Activated CD8-positive, alpha-beta T cell treated with anti-CD3 and anti-CD28 coated beads for 36 hours (primary cell): Measurements from ENCODE around the gene NOSTRIN. TPM values are rescaled to one million over a fixed set of nuclear protein-coding genes. Genes with fewer than 3 reads are reported as not detected.

Experiments
- ATAC-seq: fragments of 200-7000 bp; cut with Tn5 transposase; one replicate; pipeline ENCODE4 v1.10.0; 2021; ENCODE audit warnings: mild to moderate bottlenecking, moderate library complexity
- CTCF ChIA-PET: fragments of 350-600 bp; sonication (Branson Sonifier 250); formaldehyde crosslinking; loops from one replicate; lab custom pipeline; 2021; ENCODE audit warnings: antibody characterized with exemption; lab: Charles Lee
- POLR2A ChIA-PET: fragments of 350-600 bp; sonication (Branson Sonifier 250); formaldehyde crosslinking; loops from one replicate; lab custom pipeline; 2021; ENCODE audit warnings: antibody characterized with exemption; lab: Charles Lee
- DNase-seq: peaks from one replicate; pipeline ENCODE4 v3.0.0-alpha.2; 2020
- H3K27ac Mint-ChIP-seq: one replicate; pipeline ENCODE4 v1.8.0; 2021; ENCODE audit warnings: mild to moderate bottlenecking, mixed read lengths
- H3K27me3 Mint-ChIP-seq: one replicate; pipeline ENCODE4 v1.8.0; 2021; ENCODE audit warnings: mixed read lengths
- H3K36me3 Mint-ChIP-seq: one replicate; pipeline ENCODE4 v1.8.0; 2021; ENCODE audit warnings: low read depth, mixed read lengths
- H3K4me1 Mint-ChIP-seq: one replicate; pipeline ENCODE4 v1.8.0; 2021; ENCODE audit warnings: low read depth, mixed read lengths
- H3K4me3 Mint-ChIP-seq: one replicate; pipeline ENCODE4 v1.8.0; 2021; ENCODE audit warnings: mild to moderate bottlenecking, moderate library complexity, mixed read lengths
- H3K9me3 Mint-ChIP-seq: one replicate; pipeline ENCODE4 v1.8.0; 2021; ENCODE audit warnings: mixed read lengths
- intact Hi-C: fragments of 100-400 bp; cut with micrococcal nuclease; formaldehyde crosslinking; loops from one replicate; pipeline ENCODE4 v1.10.0; 2022
- total RNA-seq, 2 experiments: library from RNA; stranded (reverse); gene quantifications; one replicate each; pipeline ENCODE4 v1.2.3, GENCODE V29; 2021
- TF ChIP-seq, protein P1 (sequence below): fragments of 200-600 bp; IDR thresholded peaks from one replicate; pipeline ENCODE4 v1.8.0; 2022; ENCODE audit warnings: antibody characterized with exemption, mild to moderate bottlenecking

NOSTRIN gene
- total RNA-seq, 2 experiments from 2014 or later = not detected

DNA sequence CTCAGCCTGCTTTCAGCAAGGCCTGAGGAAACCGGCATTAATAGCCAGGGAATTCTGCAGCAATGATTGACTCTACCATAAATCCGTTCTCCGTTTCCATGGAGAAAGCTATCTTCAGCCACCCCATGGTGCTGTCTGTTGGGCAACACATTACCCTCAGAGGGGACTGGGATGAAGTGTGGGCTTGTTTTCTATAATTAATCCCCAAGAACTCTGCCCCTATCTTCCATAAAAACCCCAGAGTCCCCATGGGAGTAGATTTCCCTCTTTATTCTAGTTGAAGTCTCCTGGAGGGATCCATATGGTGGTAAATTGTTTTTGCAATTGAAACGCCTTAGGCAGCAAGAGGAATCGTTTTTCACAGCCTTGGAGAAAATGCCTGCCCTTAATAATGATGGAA, 107.9 kb downstream of the NOSTRIN start:
- peaks cover 6% of the 10 kb centered on the region for H3K4me1 Mint-ChIP-seq
- TF ChIP-seq, protein P1, sequence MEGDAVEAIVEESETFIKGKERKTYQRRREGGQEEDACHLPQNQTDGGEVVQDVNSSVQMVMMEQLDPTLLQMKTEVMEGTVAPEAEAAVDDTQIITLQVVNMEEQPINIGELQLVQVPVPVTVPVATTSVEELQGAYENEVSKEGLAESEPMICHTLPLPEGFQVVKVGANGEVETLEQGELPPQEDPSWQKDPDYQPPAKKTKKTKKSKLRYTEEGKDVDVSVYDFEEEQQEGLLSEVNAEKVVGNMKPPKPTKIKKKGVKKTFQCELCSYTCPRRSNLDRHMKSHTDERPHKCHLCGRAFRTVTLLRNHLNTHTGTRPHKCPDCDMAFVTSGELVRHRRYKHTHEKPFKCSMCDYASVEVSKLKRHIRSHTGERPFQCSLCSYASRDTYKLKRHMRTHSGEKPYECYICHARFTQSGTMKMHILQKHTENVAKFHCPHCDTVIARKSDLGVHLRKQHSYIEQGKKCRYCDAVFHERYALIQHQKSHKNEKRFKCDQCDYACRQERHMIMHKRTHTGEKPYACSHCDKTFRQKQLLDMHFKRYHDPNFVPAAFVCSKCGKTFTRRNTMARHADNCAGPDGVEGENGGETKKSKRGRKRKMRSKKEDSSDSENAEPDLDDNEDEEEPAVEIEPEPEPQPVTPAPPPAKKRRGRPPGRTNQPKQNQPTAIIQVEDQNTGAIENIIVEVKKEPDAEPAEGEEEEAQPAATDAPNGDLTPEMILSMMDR = no peak
- no peak overlapping the region for H3K4me3 Mint-ChIP-seq
- intact Hi-C loops = no loop called here
- ATAC-seq = no peak
- H3K27ac Mint-ChIP-seq = no peak overlapping the region
- peaks cover 32% of the 10 kb centered on the region for H3K27me3 Mint-ChIP-seq
- H3K9me3 Mint-ChIP-seq = peaks cover 4% of the 10 kb centered on the region
- ChIA-PET POLR2A (interaction anchor here (1.3 kb wide), 1 partner anchor 16 kb away, joined by 3 read pairs; no protein-coding TSS in a partner anchor), CTCF (interaction anchor here (1.0 to 1.6 kb wide), 3 partner anchors 10 to 34 kb away, joined by 3 to 6 read pairs (median 4); no protein-coding TSS in a partner anchor)
- DNase-seq = no peak
- no peaks in the 10 kb centered on the region for H3K36me3 Mint-ChIP-seq

DNA sequence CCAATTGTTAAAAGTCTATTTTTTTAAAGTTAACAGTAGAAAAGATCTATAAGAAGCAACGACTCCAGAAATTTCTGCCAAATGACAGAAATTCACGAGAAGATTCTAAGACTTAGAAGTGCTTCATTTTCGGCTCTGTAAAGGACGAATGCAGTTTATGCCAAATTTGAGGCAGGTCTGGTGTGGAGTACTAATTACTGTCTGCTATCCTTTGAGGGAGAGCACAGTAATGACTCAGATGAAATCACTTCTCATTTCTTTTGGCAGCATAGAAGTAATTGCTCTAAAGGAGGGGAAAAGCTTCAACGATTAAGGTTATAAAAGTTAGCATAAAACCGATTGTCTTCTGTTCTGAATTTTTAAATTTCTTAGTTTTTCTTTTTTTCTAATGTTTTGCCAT, 110.0 kb downstream of the NOSTRIN start:
- Mint-ChIP-seq H3K9me3 (peaks cover 7% of the 10 kb centered on the region), H3K36me3 (peaks cover 4% of the 10 kb centered on the region), H3K27ac (no peak overlapping the region), H3K27me3 (peaks cover 27% of the 10 kb centered on the region), H3K4me1 (peaks cover 16% of the 10 kb centered on the region), H3K4me3 (peak overlapping the region; percentile 36)
- POLR2A ChIA-PET = no interaction called here
- no peak for ATAC-seq
- TF ChIP-seq, protein P1 = no peak
- CTCF ChIA-PET = no interaction called here
- intact Hi-C loops = no loop called here
- DNase-seq = no peak

DNA sequence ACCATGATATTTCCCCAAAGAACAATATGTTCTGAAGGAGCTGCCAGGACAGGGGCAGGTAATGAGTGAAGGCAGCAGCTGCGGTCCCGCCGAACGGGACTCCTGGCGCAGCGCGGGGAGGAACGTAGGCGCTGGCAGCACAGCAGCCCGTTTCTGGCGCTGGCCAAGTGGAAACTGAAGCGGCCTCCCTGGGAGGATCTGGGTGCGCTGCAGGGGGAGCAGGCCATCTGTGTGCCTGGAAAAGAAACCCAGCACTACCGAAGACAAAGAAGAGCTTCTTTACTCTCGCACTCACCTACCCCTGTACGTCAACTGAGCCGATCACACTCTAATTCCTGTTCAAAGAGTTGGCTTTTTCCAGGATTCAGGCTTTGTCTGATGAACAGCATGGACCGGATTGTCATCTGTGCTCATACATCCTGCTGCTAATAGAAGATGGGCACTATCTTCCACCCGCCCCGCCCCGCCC, 110.5 kb downstream of the NOSTRIN start:
- TF ChIP-seq, protein P1 = no peak
- POLR2A ChIA-PET = interaction anchor here (0.6 kb wide), 1 partner anchor 490 kb away, joined by 4 read pairs; no protein-coding TSS in a partner anchor
- H3K27ac Mint-ChIP-seq = no peak overlapping the region
- CTCF ChIA-PET = no interaction called here
- peaks cover 7% of the 10 kb centered on the region for H3K9me3 Mint-ChIP-seq
- H3K36me3 Mint-ChIP-seq = peaks cover 4% of the 10 kb centered on the region
- DNase-seq (no peak), ATAC-seq (no peak)
- peak overlapping the region; percentile 36 for H3K4me3 Mint-ChIP-seq
- H3K27me3 Mint-ChIP-seq = peaks cover 27% of the 10 kb centered on the region
- intact Hi-C loops = no loop called here
- H3K4me1 Mint-ChIP-seq = peaks cover 16% of the 10 kb centered on the region

DNA sequence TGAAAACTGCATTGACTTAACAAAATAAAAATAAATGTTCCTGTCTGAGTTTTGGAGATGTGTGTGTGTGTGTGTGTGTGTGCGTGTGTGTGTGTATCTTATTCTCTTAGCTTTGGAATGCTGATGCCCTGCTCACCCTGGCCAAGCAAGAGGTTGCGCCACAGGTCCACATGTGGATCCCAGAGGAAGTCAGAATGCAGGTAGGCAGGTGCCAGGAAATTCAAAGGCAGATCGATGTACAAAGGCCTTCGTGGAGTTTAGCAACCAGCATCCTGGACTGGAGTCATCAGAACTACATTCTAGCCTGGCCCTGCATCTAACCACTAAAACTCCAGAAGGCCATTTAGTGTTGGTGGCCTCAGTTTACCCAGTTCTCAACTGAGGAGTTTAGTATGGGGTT, 111.1 kb downstream of the NOSTRIN start:
- Mint-ChIP-seq H3K27me3 (peaks cover 27% of the 10 kb centered on the region), H3K4me3 (no peak overlapping the region), H3K27ac (no peak overlapping the region), H3K9me3 (peaks cover 7% of the 10 kb centered on the region), H3K36me3 (peaks cover 4% of the 10 kb centered on the region), H3K4me1 (peaks cover 16% of the 10 kb centered on the region)
- DNase-seq (no peak), ATAC-seq (no peak)
- TF ChIP-seq, protein P1 = no peak
- ChIA-PET CTCF (no interaction called here), POLR2A (interaction anchor here (0.6 kb wide), 1 partner anchor 491 kb away, joined by 4 read pairs; no protein-coding TSS in a partner anchor)
- intact Hi-C loops = no loop called here

Other genes with a start within 250 kb of the NOSTRIN start
- gene SPC25, start 87.8 kb downstream of the NOSTRIN start, total RNA-seq = 10 to 100 TPM; 32.0 to 35.6 TPM
- not detected for gene G6PC2, start 98.7 kb downstream of the NOSTRIN start, total RNA-seq
- not detected for gene ABCB11, start 228.7 kb downstream of the NOSTRIN start, total RNA-seq